Neural cell (in vitro differentiated cells): ENCODE results near the gene NFU1. TPM values are rescaled to one million over a fixed set of nuclear protein-coding genes. Genes with fewer than 3 reads are reported as not detected.

Experiments
- H2AFZ ChIP-seq: fragments of 200-600, 300-800 bp; sonication (generic), shearing (Covaris generic); 2 replicates; pipeline ENCODE4 v1.6.0; 2014; ENCODE audit warnings: low read depth, mild to moderate bottlenecking, antibody characterized with exemption, low read length, moderate library complexity
- H3F3A ChIP-seq: fragments of 200-600 bp; shearing (Covaris generic); 2 replicates; pipeline ENCODE4 v1.6.1; 2016; ENCODE audit warnings: mild to moderate bottlenecking, moderate library complexity, mixed read lengths, antibody characterized with exemption, low read length; ENCODE audit not compliant: insufficient read depth, poor library complexity, severe bottlenecking
- H3K27ac ChIP-seq: fragments of 200-600, 300-800 bp; sonication (generic), shearing (Covaris generic); 2 replicates; pipeline ENCODE4 v1.5.1; 2014; ENCODE audit warnings: mild to moderate bottlenecking, low read length, moderate library complexity
- H3K27me3 ChIP-seq: fragments of 300-800, 200-600 bp; sonication (generic), shearing (Covaris generic); 2 replicates; pipeline ENCODE4 v1.6.0; 2014; ENCODE audit warnings: mild to moderate bottlenecking, low read depth, low read length, moderate library complexity; ENCODE audit not compliant: insufficient read depth
- H3K36me3 ChIP-seq: fragments of 300-800, 200-600 bp; sonication (generic), shearing (Covaris generic); 2 replicates; pipeline ENCODE4 v1.5.1; 2014; ENCODE audit warnings: mild to moderate bottlenecking, antibody characterized with exemption, low read length, moderate library complexity; ENCODE audit not compliant: insufficient read depth
- H3K4me2 ChIP-seq: fragments of 300-800, 200-600 bp; sonication (generic), shearing (Covaris generic); 2 replicates; pipeline ENCODE4 v1.6.0; 2014; ENCODE audit warnings: mild to moderate bottlenecking, low read length
- H3K4me3 ChIP-seq: fragments of 300-800, 200-600 bp; sonication (generic), shearing (Covaris generic); 2 replicates; pipeline ENCODE4 v1.5.1; 2014; ENCODE audit warnings: mild to moderate bottlenecking, low read length, moderate library complexity
- H3K79me2 ChIP-seq: fragments of 200-600 bp; shearing (Covaris generic); replicated peaks from 2 replicates; pipeline ENCODE4 v1.6.0; 2014; ENCODE audit warnings: mild to moderate bottlenecking, low read length, moderate library complexity; ENCODE audit not compliant: insufficient read depth
- H3K9ac ChIP-seq: fragments of 300-800, 200-600 bp; sonication (generic), shearing (Covaris generic); 2 replicates; pipeline ENCODE4 v1.6.1; 2016; ENCODE audit warnings: mild to moderate bottlenecking, low read length, mixed read lengths
- H3K9me2 ChIP-seq: fragments of 200-600 bp; shearing (Covaris generic); 2 replicates; pipeline ENCODE4 v1.6.1; 2016; ENCODE audit warnings: mild to moderate bottlenecking, low read length, mixed read lengths; ENCODE audit not compliant: insufficient read depth
- H3K9me3 ChIP-seq: fragments of 200-600, 300-800 bp; sonication (generic), shearing (Covaris generic); 2 replicates; pipeline ENCODE4 v1.6.1; 2016; ENCODE audit warnings: mild to moderate bottlenecking, mixed run types, low read length, moderate library complexity, mixed read lengths
- H4K20me1 ChIP-seq: fragments of 200-600 bp; shearing (Covaris generic); 2 replicates; pipeline ENCODE4 v1.6.1; 2016; ENCODE audit warnings: mild to moderate bottlenecking, mixed run types; ENCODE audit not compliant: insufficient read depth
- EP300 ChIP-seq: fragments of 450-650 bp; conservative IDR thresholded peaks from 2 replicates; pipeline ENCODE4 v1.6.1; 2014; ENCODE audit warnings: antibody characterized with exemption, mild to moderate bottlenecking, moderate library complexity; ENCODE audit not compliant: poor library complexity, severe bottlenecking
- EZH2 ChIP-seq: fragments of 200-600, 300-800 bp; shearing (Covaris generic), sonication (generic); IDR thresholded peaks from 2 replicates; pipeline ENCODE4 v1.6.1; 2014; ENCODE audit warnings: antibody characterized with exemption, low read length, borderline replicate concordance, mild to moderate bottlenecking; ENCODE audit not compliant: insufficient read depth, poor library complexity, severe bottlenecking
- MXI1 ChIP-seq: fragments of 450-650 bp; conservative IDR thresholded peaks from 2 replicates; pipeline ENCODE4 v1.6.1; 2014; ENCODE audit warnings: antibody characterized with exemption, mild to moderate bottlenecking; ENCODE audit not compliant: poor library complexity, severe bottlenecking
- POLR2AphosphoS5 ChIP-seq: IDR thresholded peaks from 2 replicates; pipeline ENCODE4 v1.6.1; 2012
- RAD21 ChIP-seq: fragments of 450-650 bp; conservative IDR thresholded peaks from 2 replicates; pipeline ENCODE4 v1.6.1; 2014; ENCODE audit warnings: antibody characterized with exemption, mild to moderate bottlenecking, moderate library complexity
- SMC3 ChIP-seq: fragments of 450-650 bp; conservative IDR thresholded peaks from 2 replicates; pipeline ENCODE4 v1.6.1; 2014; ENCODE audit warnings: antibody characterized with exemption, mild to moderate bottlenecking, moderate library complexity; ENCODE audit not compliant: poor library complexity
- TAF1 ChIP-seq: IDR thresholded peaks from 2 replicates; pipeline ENCODE4 v1.6.1; 2012; ENCODE audit warnings: low read depth
- polyA plus RNA-seq: library from polyadenylated mRNA; depleted of rRNA; stranded (reverse); fragments of >200 nt; gene quantifications from 2 replicates; pipeline ENCODE4 v1.2.3, GENCODE V29; 2014
- TF ChIP-seq, protein P1 (sequence below): fragments of 450-650 bp; IDR thresholded peaks from 2 replicates; pipeline ENCODE4 v1.5.1; 2014; ENCODE audit warnings: antibody characterized with exemption, mild to moderate bottlenecking, moderate library complexity; ENCODE audit not compliant: poor library complexity, severe bottlenecking
- TF ChIP-seq, protein P2 (sequence below): IDR thresholded peaks from 2 replicates; pipeline ENCODE4 v1.6.1; 2012; ENCODE audit warnings: borderline replicate concordance

NFU1 gene
- polyA plus RNA-seq, 1 donor from 2014 or later, result 116 TPM

DNA sequence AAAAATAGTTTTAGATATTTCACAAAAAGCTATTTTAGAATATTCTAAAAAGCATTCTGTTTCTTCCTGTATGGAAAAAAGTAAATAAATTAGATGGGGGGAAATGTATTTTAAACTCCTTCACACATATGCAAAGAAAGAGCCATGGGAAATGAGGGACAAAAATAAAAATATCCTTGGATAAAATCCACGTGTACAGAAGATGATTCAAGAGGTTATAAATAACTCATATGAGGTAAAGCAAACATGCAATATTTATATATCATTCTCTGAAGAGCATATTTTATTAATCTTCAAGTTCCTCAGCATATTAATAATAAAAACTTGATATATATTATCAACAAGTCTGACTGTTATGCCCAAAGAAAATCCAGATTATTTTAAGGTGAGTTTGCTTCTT, 41.4 kb downstream of the NFU1 start:
- TF ChIP-seq, protein P1, sequence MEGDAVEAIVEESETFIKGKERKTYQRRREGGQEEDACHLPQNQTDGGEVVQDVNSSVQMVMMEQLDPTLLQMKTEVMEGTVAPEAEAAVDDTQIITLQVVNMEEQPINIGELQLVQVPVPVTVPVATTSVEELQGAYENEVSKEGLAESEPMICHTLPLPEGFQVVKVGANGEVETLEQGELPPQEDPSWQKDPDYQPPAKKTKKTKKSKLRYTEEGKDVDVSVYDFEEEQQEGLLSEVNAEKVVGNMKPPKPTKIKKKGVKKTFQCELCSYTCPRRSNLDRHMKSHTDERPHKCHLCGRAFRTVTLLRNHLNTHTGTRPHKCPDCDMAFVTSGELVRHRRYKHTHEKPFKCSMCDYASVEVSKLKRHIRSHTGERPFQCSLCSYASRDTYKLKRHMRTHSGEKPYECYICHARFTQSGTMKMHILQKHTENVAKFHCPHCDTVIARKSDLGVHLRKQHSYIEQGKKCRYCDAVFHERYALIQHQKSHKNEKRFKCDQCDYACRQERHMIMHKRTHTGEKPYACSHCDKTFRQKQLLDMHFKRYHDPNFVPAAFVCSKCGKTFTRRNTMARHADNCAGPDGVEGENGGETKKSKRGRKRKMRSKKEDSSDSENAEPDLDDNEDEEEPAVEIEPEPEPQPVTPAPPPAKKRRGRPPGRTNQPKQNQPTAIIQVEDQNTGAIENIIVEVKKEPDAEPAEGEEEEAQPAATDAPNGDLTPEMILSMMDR, result no peak
- TF ChIP-seq EZH2, result no peak
- no peak for TF ChIP-seq POLR2AphosphoS5
- TF ChIP-seq, protein P2, sequence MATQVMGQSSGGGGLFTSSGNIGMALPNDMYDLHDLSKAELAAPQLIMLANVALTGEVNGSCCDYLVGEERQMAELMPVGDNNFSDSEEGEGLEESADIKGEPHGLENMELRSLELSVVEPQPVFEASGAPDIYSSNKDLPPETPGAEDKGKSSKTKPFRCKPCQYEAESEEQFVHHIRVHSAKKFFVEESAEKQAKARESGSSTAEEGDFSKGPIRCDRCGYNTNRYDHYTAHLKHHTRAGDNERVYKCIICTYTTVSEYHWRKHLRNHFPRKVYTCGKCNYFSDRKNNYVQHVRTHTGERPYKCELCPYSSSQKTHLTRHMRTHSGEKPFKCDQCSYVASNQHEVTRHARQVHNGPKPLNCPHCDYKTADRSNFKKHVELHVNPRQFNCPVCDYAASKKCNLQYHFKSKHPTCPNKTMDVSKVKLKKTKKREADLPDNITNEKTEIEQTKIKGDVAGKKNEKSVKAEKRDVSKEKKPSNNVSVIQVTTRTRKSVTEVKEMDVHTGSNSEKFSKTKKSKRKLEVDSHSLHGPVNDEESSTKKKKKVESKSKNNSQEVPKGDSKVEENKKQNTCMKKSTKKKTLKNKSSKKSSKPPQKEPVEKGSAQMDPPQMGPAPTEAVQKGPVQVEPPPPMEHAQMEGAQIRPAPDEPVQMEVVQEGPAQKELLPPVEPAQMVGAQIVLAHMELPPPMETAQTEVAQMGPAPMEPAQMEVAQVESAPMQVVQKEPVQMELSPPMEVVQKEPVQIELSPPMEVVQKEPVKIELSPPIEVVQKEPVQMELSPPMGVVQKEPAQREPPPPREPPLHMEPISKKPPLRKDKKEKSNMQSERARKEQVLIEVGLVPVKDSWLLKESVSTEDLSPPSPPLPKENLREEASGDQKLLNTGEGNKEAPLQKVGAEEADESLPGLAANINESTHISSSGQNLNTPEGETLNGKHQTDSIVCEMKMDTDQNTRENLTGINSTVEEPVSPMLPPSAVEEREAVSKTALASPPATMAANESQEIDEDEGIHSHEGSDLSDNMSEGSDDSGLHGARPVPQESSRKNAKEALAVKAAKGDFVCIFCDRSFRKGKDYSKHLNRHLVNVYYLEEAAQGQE, result no peak
- TF ChIP-seq SMC3, result no peak
- no peak for TF ChIP-seq RAD21
- no peak for TF ChIP-seq EP300
- no peak for TF ChIP-seq MXI1
- Histone ChIP-seq H3K4me3 (no peak overlapping the region), H3K27ac (no peak overlapping the region), H3K9ac (no peak overlapping the region), H3K9me2 (no peaks in the 10 kb centered on the region), H3K79me2 (no peaks in the 10 kb centered on the region), H4K20me1 (no peaks in the 10 kb centered on the region), H3K4me2 (no peak overlapping the region), H3K36me3 (peaks cover 4% of the 10 kb centered on the region), H3F3A (no peaks in the 10 kb centered on the region), H3K9me3 (no peaks in the 10 kb centered on the region), H3K27me3 (no peaks in the 10 kb centered on the region), H2AFZ (no peak overlapping the region)

DNA sequence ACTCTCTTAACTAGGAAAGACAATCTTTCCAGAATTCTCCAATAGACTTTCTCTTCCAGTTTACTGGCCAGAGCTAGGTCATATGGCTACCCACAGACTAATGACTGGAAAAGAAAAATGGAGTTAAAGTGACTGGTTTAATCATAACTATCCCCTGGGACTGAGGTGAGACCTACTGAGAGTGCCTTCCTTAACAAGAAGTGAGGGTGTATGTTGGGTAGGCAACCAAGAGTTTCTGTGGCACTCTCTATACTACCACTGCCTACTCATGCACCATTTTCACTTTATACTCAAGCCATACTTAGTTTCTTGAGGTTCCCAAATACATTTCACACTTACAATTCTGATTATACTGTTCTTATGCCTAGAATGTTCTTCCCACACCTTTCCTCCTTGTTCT, 43.3 kb downstream of the NFU1 start:
- Histone ChIP-seq H3K79me2 (no peaks in the 10 kb centered on the region), H3K9me3 (no peaks in the 10 kb centered on the region), H3K27me3 (no peaks in the 10 kb centered on the region), H3K36me3 (peaks cover 4% of the 10 kb centered on the region), H3K9ac (no peak overlapping the region), H3F3A (no peaks in the 10 kb centered on the region), H4K20me1 (no peaks in the 10 kb centered on the region), H2AFZ (no peak overlapping the region), H3K4me2 (no peak overlapping the region), H3K27ac (no peak overlapping the region), H3K4me3 (no peak overlapping the region), H3K9me2 (no peaks in the 10 kb centered on the region)
- TF ChIP-seq RAD21 (no peak), SMC3 (no peak), TAF1 (no peak), MXI1 (no peak), EP300 (no peak), EZH2 (no peak), POLR2AphosphoS5 (no peak)
- TF ChIP-seq, protein P2, result no peak
- TF ChIP-seq, protein P1, result no peak
